Gastroesophageal sphincter (tissue), 3 donors: ENCODE measurements around the gene CLDND1.

ENCODE experiments used
- EP300 ChIP-seq: sonication (generic); formaldehyde crosslinking; IDR thresholded peaks from one replicate; pipeline ENCODE4 v1.6.1; 2017; ENCODE audit warnings: antibody characterized with exemption, mild to moderate bottlenecking
- POLR2A ChIP-seq, 2 donors: fragments of 450-650 bp; IDR thresholded peaks; one replicate each; pipeline ENCODE4 v1.6.1; 2017; ENCODE audit warnings: antibody characterized with exemption in 2 of 2, mild to moderate bottlenecking in 2 of 2, moderate library complexity in 1 of 2
- POLR2AphosphoS5 ChIP-seq: sonication (generic); formaldehyde crosslinking; IDR thresholded peaks from one replicate; pipeline ENCODE4 v1.6.1; 2017; ENCODE audit warnings: antibody characterized with exemption
- TF ChIP-seq, protein P1 (sequence below), 4 experiments: fragments of 200-600 bp in 2 of 4; fragments of 450-650 bp in 2 of 4; sonication (generic) in 1 of 4; IDR thresholded peaks; one replicate each; pipeline ENCODE4 v1.5.1; 2017 to 2019; ENCODE audit warnings: antibody characterized with exemption in 4 of 4, mild to moderate bottlenecking in 2 of 4, moderate library complexity in 2 of 4

DNA sequence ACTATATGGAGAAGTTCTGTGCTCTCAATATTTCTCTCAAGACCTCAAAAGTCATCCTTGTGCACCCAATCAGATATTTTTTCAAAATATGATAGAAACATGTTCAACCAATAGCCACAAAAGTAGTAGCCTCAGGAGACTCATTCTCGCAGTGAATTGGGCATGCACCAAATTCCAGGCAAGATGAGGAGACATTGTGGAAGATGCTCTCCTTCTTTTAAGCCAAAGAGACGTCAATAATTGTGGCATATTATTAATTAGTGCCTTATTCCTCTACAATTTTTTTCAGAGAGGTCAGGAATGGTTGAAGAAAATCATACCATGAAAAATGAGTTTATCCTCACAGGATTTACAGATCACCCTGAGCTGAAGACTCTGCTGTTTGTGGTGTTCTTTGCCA, 25.3 kb downstream of the CLDND1 start, which contains the start of gene OR5K2:
- TF ChIP-seq, protein P1, sequence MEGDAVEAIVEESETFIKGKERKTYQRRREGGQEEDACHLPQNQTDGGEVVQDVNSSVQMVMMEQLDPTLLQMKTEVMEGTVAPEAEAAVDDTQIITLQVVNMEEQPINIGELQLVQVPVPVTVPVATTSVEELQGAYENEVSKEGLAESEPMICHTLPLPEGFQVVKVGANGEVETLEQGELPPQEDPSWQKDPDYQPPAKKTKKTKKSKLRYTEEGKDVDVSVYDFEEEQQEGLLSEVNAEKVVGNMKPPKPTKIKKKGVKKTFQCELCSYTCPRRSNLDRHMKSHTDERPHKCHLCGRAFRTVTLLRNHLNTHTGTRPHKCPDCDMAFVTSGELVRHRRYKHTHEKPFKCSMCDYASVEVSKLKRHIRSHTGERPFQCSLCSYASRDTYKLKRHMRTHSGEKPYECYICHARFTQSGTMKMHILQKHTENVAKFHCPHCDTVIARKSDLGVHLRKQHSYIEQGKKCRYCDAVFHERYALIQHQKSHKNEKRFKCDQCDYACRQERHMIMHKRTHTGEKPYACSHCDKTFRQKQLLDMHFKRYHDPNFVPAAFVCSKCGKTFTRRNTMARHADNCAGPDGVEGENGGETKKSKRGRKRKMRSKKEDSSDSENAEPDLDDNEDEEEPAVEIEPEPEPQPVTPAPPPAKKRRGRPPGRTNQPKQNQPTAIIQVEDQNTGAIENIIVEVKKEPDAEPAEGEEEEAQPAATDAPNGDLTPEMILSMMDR (IDR thresholded peaks at IDR 0.05), result no peak
- TF ChIP-seq EP300 (no peak), POLR2A (IDR thresholded peaks at IDR 0.05) (no peak), POLR2AphosphoS5 (no peak)
